Activated CD4-positive, alpha-beta T cell treated with anti-CD3 and anti-CD28 coated beads for 48 hours (primary cell): ENCODE measurements around the gene ARMC2.

Experiments used
- DNase-seq: peaks from one replicate; pipeline ENCODE4 v3.0.0-alpha.2; 2020

ARMC2 gene

DNA sequence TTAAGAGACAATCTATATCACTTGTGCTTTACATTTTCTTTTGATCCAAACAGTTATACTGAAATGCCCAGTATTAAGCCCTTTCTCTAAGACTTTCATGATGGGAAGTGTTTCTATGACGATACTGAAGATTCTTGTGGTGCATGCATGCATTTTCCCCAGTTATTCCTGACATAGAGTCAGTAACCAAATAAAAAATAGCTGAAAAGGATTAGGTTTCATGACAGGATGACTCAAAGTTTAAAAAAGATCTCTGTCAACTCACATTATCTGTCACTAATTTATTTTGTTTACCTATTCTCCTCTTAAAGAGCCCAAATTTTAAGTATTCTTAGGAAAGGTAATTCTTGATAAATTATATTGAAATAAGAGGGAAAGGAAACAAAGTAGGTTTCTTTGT, 148.0 kb downstream of the ARMC2 start:
- DNase-seq, result no peak

GRCh38 chr6:108998485-108998884, 150.3 kb downstream of the ARMC2 start:
- DNase-seq, result no peak

DNA sequence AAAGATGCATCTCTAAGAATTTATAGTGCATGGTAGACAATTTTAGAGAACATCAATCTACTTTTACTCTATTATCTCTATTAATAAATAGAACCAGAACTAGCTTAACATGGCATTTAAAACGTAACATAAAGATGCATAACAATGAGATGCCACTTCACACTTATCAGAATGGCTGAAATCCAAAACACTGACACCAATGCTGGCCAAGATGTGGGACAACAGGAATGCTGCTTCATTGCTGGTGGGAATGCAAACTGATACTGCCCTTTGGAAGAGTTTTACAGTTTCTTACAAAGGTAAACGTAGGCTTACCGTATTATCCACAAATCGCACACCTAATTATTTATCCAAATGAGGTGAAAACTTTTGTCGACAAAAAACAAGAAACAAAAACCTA, 151.2 kb downstream of the ARMC2 start:
- DNase-seq, result no peak

- no peak for DNase-seq
Measured at GRCh38 chr6:109000289-109000688, 152.1 kb downstream of the ARMC2 start.

- DNase-seq, result no peak
Measured at GRCh38 chr6:109001291-109001894, 153.2 kb downstream of the ARMC2 start.

DNA sequence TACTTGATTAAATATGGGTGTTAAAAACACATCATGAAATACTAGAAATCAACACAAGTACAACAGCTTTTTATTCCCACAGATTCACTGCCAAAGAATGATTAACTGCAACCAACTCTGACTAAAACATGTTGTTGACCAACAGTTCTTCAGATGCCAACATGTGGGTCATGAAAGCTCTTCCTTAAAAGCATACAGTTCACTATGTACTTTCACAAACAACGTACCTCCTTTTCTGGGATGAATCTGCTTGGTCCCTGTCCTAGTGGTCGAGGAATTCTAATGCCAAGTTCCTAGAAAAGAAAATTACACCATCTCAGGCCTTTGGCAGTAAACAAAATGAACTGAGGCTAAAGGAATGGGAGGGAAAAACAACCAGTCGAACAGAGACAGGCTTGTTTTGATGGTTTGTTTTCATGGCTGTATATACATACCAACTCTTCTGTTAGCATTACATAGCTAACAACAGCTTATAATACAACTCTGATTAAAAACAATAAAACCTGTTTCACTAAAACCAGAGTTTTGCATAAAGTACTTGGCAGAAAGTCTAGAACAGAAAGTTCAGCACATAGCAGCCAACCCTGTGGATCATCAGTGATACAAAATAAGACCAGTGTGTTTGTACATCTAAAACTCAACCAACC, 154.0 kb downstream of the ARMC2 start:
- no peak for DNase-seq

DNA sequence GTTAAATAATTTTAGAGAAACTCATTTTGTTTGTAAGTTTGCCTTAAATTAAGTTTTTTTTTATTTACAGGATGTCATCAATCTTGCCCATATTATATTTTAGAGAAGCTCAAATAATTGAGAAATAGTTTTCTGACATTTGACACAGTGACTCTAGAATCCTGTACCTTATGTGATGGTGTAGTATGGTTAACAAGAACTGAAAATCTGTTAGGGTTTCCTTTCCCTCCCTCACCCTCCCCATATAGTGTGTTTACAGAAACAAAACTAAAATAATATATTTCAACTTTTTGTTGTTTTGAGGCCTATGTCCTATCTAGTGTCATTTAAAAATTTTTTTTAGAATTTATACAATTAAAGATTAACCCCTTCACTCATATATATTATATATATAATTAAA, 154.7 kb downstream of the ARMC2 start:
- DNase-seq, result no peak

DNA sequence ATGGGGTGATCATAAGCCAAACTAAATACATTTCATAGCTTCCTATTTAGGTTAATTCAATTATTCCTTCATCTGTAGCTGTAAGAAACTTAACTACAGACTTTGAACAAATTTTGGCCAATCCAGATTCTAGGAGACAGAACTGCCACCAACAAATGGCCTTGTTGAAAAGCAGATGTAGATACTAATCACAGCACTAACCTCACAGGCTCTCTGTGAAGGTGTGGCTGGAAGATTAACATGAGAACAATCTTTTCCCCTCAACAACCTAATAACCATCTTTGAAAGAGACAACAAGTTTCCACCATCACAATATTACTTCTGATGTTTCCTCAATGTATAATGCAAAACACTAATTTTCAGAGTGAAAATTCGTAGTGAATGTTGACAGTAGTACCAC, 158.6 kb downstream of the ARMC2 start:
- DNase-seq, result no peak

GRCh38 chr6:109007521-109007920, 159.3 kb downstream of the ARMC2 start:
- DNase-seq, result no peak

- DNase-seq, result no peak
Measured at GRCh38 chr6:109008054-109008453, 159.8 kb downstream of the ARMC2 start.

GRCh38 chr6:109008537-109009235, 160.5 kb downstream of the ARMC2 start:
- DNase-seq, result peak; percentile 21

DNA sequence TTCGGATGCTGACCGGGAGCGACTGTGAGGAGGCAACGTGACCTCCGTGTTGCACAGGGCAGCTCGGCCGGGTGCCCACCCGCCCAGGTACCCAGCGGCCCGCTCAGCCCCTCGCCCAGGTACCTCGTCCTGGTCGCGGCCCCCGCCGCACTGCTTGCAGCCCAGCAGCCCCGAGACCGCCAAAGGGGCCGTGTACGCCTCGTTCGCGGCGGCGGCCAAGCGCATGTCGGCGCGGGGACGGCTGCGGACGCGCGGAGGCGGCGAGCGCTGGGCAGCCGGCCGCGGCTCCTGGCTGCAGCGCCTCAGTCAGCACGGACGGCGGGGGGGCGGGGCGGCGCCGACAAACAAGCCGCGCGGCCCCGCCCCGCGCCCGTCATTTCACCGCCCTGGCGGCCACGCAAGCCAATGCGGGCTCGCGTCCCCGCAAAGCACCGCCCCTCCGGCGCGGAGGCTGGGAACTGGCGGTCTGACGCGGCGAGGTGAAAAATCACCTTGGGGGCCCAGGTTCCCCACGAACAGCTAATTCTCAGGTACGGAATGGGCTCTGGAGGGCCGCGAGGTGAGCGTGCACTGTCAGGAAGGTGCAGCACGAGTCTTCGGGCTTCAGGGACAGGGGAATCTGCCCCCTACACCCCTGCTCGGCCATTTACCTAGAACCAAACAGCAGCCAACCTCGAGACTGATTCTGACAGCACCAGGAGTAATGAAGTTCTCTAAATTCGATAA, 161.2 kb downstream of the ARMC2 start:
- peak; percentile 94 for DNase-seq

DNA sequence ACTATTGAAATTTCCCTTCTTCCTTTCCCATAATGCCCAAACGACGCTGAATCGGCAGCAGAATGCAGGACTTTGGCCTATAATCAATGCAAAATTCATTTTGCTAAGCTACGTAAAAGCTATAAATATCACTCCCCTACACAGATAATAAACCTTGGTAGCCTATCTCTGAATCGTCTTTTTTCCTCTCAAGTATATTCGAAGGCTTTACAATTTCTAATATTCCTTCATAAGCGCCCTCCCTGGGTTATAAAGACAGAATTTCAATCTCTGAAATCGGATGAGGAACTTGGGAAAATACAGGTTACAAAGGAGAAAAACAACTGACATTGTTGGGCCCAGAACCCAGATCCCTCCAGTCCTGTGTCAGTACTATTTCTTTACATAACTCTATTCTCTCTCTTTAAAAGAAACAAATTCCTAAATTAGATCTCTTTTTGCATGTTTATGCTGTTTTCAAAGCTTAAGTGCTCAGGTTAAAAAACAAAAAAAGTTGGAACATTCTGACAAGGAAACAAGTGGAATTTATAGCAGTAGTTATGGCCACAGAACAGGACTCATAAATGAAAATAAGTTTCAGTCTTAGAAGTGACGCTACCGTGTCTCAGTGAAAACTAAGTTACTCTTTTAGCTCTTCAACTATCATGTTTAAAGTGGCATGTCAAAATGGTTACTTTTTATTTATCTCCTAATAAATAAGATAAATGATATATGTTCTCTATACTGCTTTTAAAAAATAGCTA, 161.9 kb downstream of the ARMC2 start:
- no peak for DNase-seq

- DNase-seq, result no peak
Measured at GRCh38 chr6:109010705-109011102, 162.5 kb downstream of the ARMC2 start.

DNA sequence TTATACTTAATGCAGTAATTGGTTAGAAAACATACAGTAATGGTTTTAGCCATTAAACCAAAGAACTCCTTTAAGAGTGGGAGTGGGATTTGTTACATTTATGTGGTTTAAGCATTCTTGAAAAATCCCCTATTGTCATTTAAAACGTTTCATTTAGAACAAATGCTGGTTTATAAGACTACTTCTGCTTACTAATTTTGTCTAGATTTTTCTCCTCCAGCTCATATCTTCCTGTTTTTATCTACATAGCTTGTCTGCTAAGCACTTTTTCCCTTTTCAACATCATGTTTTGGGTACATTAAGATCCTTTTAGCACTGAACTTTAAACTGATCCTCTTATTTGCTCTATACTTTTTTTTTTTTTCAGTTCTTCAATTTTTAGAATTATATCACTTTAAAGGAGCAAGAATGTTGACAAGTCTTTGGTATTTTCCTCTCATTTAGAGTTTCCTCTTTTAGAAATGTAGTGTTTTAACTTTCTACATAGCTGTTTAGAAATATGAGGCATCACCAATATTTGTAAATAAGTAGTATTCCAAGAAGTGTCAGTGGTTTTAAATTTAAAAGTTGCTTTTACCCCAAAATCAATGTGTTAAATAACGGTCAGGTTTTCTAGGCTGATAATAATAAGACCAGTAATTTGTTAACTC, 165.6 kb downstream of the ARMC2 start:
- DNase-seq, result no peak

DNA sequence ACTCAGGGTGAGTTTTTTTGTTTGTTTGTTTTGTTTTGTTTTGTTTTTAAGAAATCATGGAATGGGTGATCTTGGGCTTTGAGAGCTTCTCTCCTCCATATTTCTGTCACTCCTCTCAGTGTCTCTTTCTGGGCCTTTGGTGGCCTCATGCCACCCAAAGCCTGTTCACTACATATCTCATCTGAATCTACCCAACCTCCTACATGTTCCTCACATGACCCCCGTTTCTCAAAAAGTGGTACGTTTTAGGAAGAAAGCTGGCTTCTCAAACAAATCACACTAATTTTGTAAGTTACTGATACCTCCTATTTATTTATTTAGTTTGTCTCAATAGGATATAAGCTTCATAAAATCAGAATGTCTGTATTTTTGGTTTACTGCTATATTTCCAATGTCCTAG, 166.4 kb downstream of the ARMC2 start:
- no peak for DNase-seq

GRCh38 chr6:109015176-109015575, 167.0 kb downstream of the ARMC2 start:
- DNase-seq, result no peak

GRCh38 chr6:109019911-109020310, 171.7 kb downstream of the ARMC2 start:
- no peak for DNase-seq

- DNase-seq, result no peak
Measured at GRCh38 chr6:109021870-109022269, 173.6 kb downstream of the ARMC2 start.

- DNase-seq, result no peak
Measured at GRCh38 chr6:109023356-109023925, 175.2 kb downstream of the ARMC2 start.
